ENCODE results near the gene PRADC1.
"Not testable (repeated sequence)": the region's sequence is repeated elsewhere in the genome, so short reads cannot be mapped to it uniquely, and the experiment has no call there.

Gene PRADC1

GRCh38 chr2:73210019-73210418 is 23.0 kb downstream of the PRADC1 start:
- H3K27me3 Mint-ChIP-seq (ENCODE audit: low read depth), result peaks cover 38% of the 10 kb centered on the region

GRCh38 chr2:73208258-73208657 is 24.8 kb downstream of the PRADC1 start:
- Mint-ChIP-seq H3K36me3 (ENCODE audit: low read depth) (no peaks in the 10 kb centered on the region), H3K9me3 (peaks cover 4% of the 10 kb centered on the region), H3K27ac (no peak overlapping the region), H3K4me1 (no peaks in the 10 kb centered on the region), H3K4me3 (no peak overlapping the region), H3K27me3 (ENCODE audit: low read depth) (peaks cover 56% of the 10 kb centered on the region)
- TF ChIP-seq CTCF (IDR thresholded peaks at IDR 0.05; ENCODE audit: unreplicated experiment in 3 of 3), result no peak

More at GRCh38 chr2:73210019-73210418, 23.0 kb downstream of the PRADC1 start:
- Mint-ChIP-seq H3K4me1 (peaks cover 12% of the 10 kb centered on the region), H3K9me3 (no peaks in the 10 kb centered on the region), H3K4me3 (no peak overlapping the region), H3K27ac (no peak overlapping the region), H3K36me3 (ENCODE audit: low read depth) (no peaks in the 10 kb centered on the region)
- no peak for TF ChIP-seq CTCF (IDR thresholded peaks at IDR 0.05; ENCODE audit: unreplicated experiment in 3 of 3)

- no peak for TF ChIP-seq CTCF (IDR thresholded peaks at IDR 0.05; ENCODE audit: unreplicated experiment in 3 of 3)
- no peak overlapping the region for H3K4me3 Mint-ChIP-seq
- H3K4me1 Mint-ChIP-seq, result no peaks in the 10 kb centered on the region
- no peak overlapping the region for H3K27ac Mint-ChIP-seq
- H3K27me3 Mint-ChIP-seq (ENCODE audit: low read depth), result peaks cover 80% of the 10 kb centered on the region
- H3K36me3 Mint-ChIP-seq (ENCODE audit: low read depth), result no peaks in the 10 kb centered on the region
- H3K9me3 Mint-ChIP-seq, result peaks cover 10% of the 10 kb centered on the region
Measured at GRCh38 chr2:73205611-73206010, 27.4 kb downstream of the PRADC1 start.

- H3K27me3 Mint-ChIP-seq (ENCODE audit: low read depth), result peaks cover 96% of the 10 kb centered on the region
- TF ChIP-seq CTCF (IDR thresholded peaks at IDR 0.05; ENCODE audit: unreplicated experiment in 3 of 3), result no peak
- no peaks in the 10 kb centered on the region for H3K4me1 Mint-ChIP-seq
- H3K9me3 Mint-ChIP-seq, result peaks cover 13% of the 10 kb centered on the region
- no peak overlapping the region for H3K27ac Mint-ChIP-seq
- no peaks in the 10 kb centered on the region for H3K36me3 Mint-ChIP-seq (ENCODE audit: low read depth)
- peak overlapping the region in 2 of 3 experiments; percentile 30 to 50 for H3K4me3 Mint-ChIP-seq
Measured at GRCh38 chr2:73203055-73203681, 29.9 kb downstream of the PRADC1 start.

- TF ChIP-seq CTCF (IDR thresholded peaks at IDR 0.05; ENCODE audit: unreplicated experiment in 3 of 3), result no peak
- peak within 1 kb of the TSS; percentile 50 to 62 (median 54) for H3K4me3 Mint-ChIP-seq
- no peaks in the 10 kb centered on the region for H3K36me3 Mint-ChIP-seq (ENCODE audit: low read depth)
- no peaks in the 10 kb centered on the region for H3K4me1 Mint-ChIP-seq
- no peak within 1 kb of the TSS for H3K27ac Mint-ChIP-seq
- peaks cover 96% of the 10 kb centered on the region for H3K27me3 Mint-ChIP-seq (ENCODE audit: low read depth)
- H3K9me3 Mint-ChIP-seq, result peaks cover 13% of the 10 kb centered on the region
Measured at GRCh38 chr2:73202156-73203054, 30.6 kb downstream of the PRADC1 start, which contains the start of gene NOTO. Gene NOTO (plus strand): TSS chr2:73202574. CDS start chr2:73202667, 93 bp downstream.

GRCh38 chr2:73200281-73200680 is 32.8 kb downstream of the PRADC1 start:
- not testable (repeated sequence) for H3K4me3 Mint-ChIP-seq; H3K36me3 Mint-ChIP-seq (ENCODE audit: low read depth); H3K27ac Mint-ChIP-seq; H3K4me1 Mint-ChIP-seq
- Mint-ChIP-seq H3K27me3 (ENCODE audit: low read depth) (peaks cover 96% of the 10 kb centered on the region), H3K9me3 (peaks cover 13% of the 10 kb centered on the region)
